ENCODE results near the gene PLEKHM3. TPM values are rescaled to one million over a fixed set of nuclear protein-coding genes. Genes with fewer than 3 reads are reported as not detected.

The PLEKHM3 gene
- total RNA-seq, 1 donor from 2014 or later = 12.1 TPM

- no peak for TF ChIP-seq CTCF (conservative IDR thresholded peaks at IDR 0.05)
- Mint-ChIP-seq H3K36me3 (no peaks in the 10 kb centered on the region), H3K27ac (no peak overlapping the region), H3K27me3 (no peaks in the 10 kb centered on the region), H3K4me3 (no peak overlapping the region), H3K9me3 (no peaks in the 10 kb centered on the region), H3K4me1 (ENCODE audit: unreplicated experiment) (peaks cover 7% of the 10 kb centered on the region)
- no peak for DNase-seq (ENCODE audit: extremely low spot score, unreplicated experiment)
Observed at GRCh38 chr2:207867056-207867455, 158.3 kb downstream of the PLEKHM3 start.

DNA sequence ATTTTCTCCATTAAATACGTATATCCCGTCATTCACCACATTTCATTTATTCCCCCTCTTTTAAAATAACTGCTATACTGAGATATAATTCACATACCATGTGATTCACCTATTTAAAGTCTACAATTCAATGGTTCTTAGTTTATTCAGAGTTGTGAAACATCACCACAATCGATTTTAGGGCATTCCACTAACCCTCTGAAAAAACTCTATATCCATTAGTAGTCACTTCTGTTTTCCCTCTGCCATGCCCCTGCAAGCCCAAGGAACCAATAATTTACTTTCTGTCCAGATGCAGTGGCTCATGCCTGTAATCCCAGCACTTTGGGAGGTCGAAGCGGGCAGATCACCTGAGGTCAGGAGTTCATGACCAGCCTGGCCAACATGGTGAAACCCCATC lies 160.1 kb downstream of the PLEKHM3 start:
- Mint-ChIP-seq H3K9me3 (no peaks in the 10 kb centered on the region), H3K27me3 (no peaks in the 10 kb centered on the region), H3K27ac (no peak overlapping the region), H3K4me1 (ENCODE audit: unreplicated experiment) (peaks cover 12% of the 10 kb centered on the region), H3K4me3 (no peak overlapping the region), H3K36me3 (peaks cover 5% of the 10 kb centered on the region)
- no peak for DNase-seq (ENCODE audit: extremely low spot score, unreplicated experiment)
- no peak for TF ChIP-seq CTCF (conservative IDR thresholded peaks at IDR 0.05)

- Mint-ChIP-seq H3K9me3 (no peaks in the 10 kb centered on the region), H3K27ac (no peak overlapping the region), H3K36me3 (peaks cover 8% of the 10 kb centered on the region), H3K4me3 (no peak overlapping the region), H3K27me3 (no peaks in the 10 kb centered on the region), H3K4me1 (ENCODE audit: unreplicated experiment) (peaks cover 8% of the 10 kb centered on the region)
- TF ChIP-seq CTCF (conservative IDR thresholded peaks at IDR 0.05) = no peak
- DNase-seq (ENCODE audit: extremely low spot score, unreplicated experiment) = no peak
Observed at GRCh38 chr2:207863345-207863744, 162.0 kb downstream of the PLEKHM3 start.

GRCh38 chr2:207861789-207862188 lies 163.5 kb downstream of the PLEKHM3 start:
- no peaks in the 10 kb centered on the region for H3K27me3 Mint-ChIP-seq
- DNase-seq (ENCODE audit: extremely low spot score, unreplicated experiment) = no peak
- H3K9me3 Mint-ChIP-seq = no peaks in the 10 kb centered on the region
- peaks cover 14% of the 10 kb centered on the region for H3K36me3 Mint-ChIP-seq
- no peak for TF ChIP-seq CTCF (conservative IDR thresholded peaks at IDR 0.05)
- peaks cover 8% of the 10 kb centered on the region for H3K4me1 Mint-ChIP-seq (ENCODE audit: unreplicated experiment)
- no peak overlapping the region for H3K27ac Mint-ChIP-seq
- H3K4me3 Mint-ChIP-seq = no peak overlapping the region

DNA sequence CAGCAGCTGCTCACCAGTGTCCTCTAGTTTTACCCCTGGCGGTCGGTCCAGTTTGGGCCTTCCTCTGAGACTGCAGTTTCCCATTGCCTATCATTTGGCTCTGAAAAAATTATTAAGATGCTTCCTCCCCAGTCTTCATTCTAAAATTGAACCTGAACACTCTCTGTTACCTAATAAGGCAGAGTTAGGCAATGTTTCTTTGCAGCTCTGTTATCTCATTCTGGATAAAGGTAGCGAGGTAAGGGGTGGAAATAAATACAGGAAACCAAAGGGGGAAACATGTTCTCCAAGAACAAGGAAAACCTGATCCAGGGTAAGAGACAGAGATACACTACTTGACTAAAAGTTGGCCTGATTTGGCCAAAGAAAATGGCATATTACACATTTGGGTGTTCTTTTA lies 164.6 kb downstream of the PLEKHM3 start:
- Mint-ChIP-seq H3K9me3 (no peaks in the 10 kb centered on the region), H3K36me3 (peaks cover 14% of the 10 kb centered on the region), H3K4me3 (no peak overlapping the region), H3K27me3 (no peaks in the 10 kb centered on the region), H3K4me1 (ENCODE audit: unreplicated experiment) (peaks cover 8% of the 10 kb centered on the region), H3K27ac (no peak overlapping the region)
- DNase-seq (ENCODE audit: extremely low spot score, unreplicated experiment) = no peak
- TF ChIP-seq CTCF (conservative IDR thresholded peaks at IDR 0.05) = no peak

- H3K4me3 Mint-ChIP-seq = no peak overlapping the region
- DNase-seq (ENCODE audit: extremely low spot score, unreplicated experiment) = no peak
- H3K36me3 Mint-ChIP-seq = peaks cover 13% of the 10 kb centered on the region
- peaks cover 7% of the 10 kb centered on the region for H3K4me1 Mint-ChIP-seq (ENCODE audit: unreplicated experiment)
- no peaks in the 10 kb centered on the region for H3K27me3 Mint-ChIP-seq
- TF ChIP-seq CTCF (conservative IDR thresholded peaks at IDR 0.05) = no peak
- H3K27ac Mint-ChIP-seq = no peak overlapping the region
- no peaks in the 10 kb centered on the region for H3K9me3 Mint-ChIP-seq
Observed at GRCh38 chr2:207855591-207855990, 169.7 kb downstream of the PLEKHM3 start.

Data from type B pancreatic cell (in vitro differentiated cells).